PC-9 (cell line): ENCODE measurements around the gene AICDA. TPM values are rescaled to one million over a fixed set of nuclear protein-coding genes. Genes with fewer than 3 reads are reported as not detected.

Experiments used
- BruUV-seq: library from RNA; stranded (reverse); fragments of 400-500 nt; replicated peaks from 2 replicates; lab custom pipeline; 2021; lab: Mats Ljungman, UMichigan
- CTCF ChIA-PET: fragments of 300-600 bp; sonication (Branson Sonifier 250); formaldehyde crosslinking; loops from one replicate; lab custom pipeline; 2022; ENCODE audit warnings: antibody characterized with exemption; lab: Charles Lee
- POLR2A ChIA-PET: fragments of 300-600 bp; sonication (Branson Sonifier 250); formaldehyde crosslinking; loops from one replicate; lab custom pipeline; 2022; ENCODE audit warnings: antibody characterized with exemption; ENCODE audit not compliant: unreplicated experiment; lab: Charles Lee
- DNase-seq, 2 experiments: peaks; one replicate each; pipeline versions ENCODE4 v3.0.0 to v3.0.0-alpha.2; 2015 to 2022; ENCODE audit warnings: mixed read lengths in 1 of 2
- H2AFZ ChIP-seq: fragments of 200-600 bp; sonication (generic); 2 replicates; pipeline ENCODE4 v1.8.1; 2017; ENCODE audit warnings: antibody characterized with exemption
- H3F3A ChIP-seq: fragments of 200-600 bp; sonication (generic); 2 replicates; pipeline ENCODE4 v1.8.1; 2017; ENCODE audit warnings: antibody characterized with exemption, mild to moderate bottlenecking, low read depth; ENCODE audit not compliant: insufficient read depth
- H3K27ac ChIP-seq: fragments of 200-600 bp; sonication (generic); 2 replicates; pipeline ENCODE4 v1.6.1; 2016; ENCODE audit warnings: mixed run types
- H3K27me3 ChIP-seq: fragments of 200-600 bp; sonication (generic); 2 replicates; pipeline ENCODE4 v1.6.1; 2016; ENCODE audit warnings: low read depth, mixed run types; ENCODE audit not compliant: insufficient read depth
- H3K36me3 ChIP-seq: fragments of 200-600 bp; sonication (generic); 2 replicates; pipeline ENCODE4 v1.6.1; 2016; ENCODE audit warnings: low read depth, mixed run types
- H3K4me1 ChIP-seq: fragments of 200-600 bp; sonication (generic); replicated peaks from 2 replicates; pipeline ENCODE4 v1.6.1; 2016; ENCODE audit warnings: mixed run types; ENCODE audit not compliant: insufficient read depth
- H3K4me2 ChIP-seq: fragments of 200-600 bp; sonication (generic); 2 replicates; pipeline ENCODE4 v1.6.1; 2017; ENCODE audit warnings: mixed run types
- H3K4me3 ChIP-seq: fragments of 200-600 bp; sonication (generic); 2 replicates; pipeline ENCODE4 v1.6.1; 2016; ENCODE audit warnings: mixed run types
- H3K79me2 ChIP-seq: fragments of 200-600 bp; sonication (generic); 2 replicates; pipeline ENCODE4 v1.6.1; 2017; ENCODE audit warnings: low read depth, mixed run types
- H3K9me2 ChIP-seq: fragments of 200-600 bp; sonication (generic); 2 replicates; pipeline ENCODE4 v1.8.1; 2017; ENCODE audit warnings: mild to moderate bottlenecking; ENCODE audit not compliant: insufficient read depth
- H3K9me3 ChIP-seq: fragments of 200-600 bp; sonication (generic); 2 replicates; pipeline ENCODE4 v1.8.1; 2016; ENCODE audit warnings: low read depth; ENCODE audit not compliant: insufficient read depth
- H4K20me1 ChIP-seq: fragments of 200-600 bp; sonication (generic); 2 replicates; pipeline ENCODE4 v1.8.1; 2017; ENCODE audit not compliant: insufficient read depth
- CTCF ChIP-seq: fragments of 200-600 bp; sonication (generic); conservative IDR thresholded peaks from 2 replicates; pipeline ENCODE4 v1.6.1; 2017; ENCODE audit warnings: mixed run types, antibody characterized with exemption, mild to moderate bottlenecking, moderate library complexity
- EZH2 ChIP-seq: fragments of 200-600 bp; sonication (generic); IDR thresholded peaks from 2 replicates; pipeline ENCODE4 v1.8.0; 2017; ENCODE audit warnings: antibody characterized with exemption, low read depth
- intact Hi-C: fragments of 100-400 bp; cut with micrococcal nuclease; formaldehyde crosslinking; loops from one replicate; pipeline ENCODE4 v1.10.0; 2022; ENCODE audit not compliant: unreplicated experiment
- total RNA-seq: library from RNA; stranded (reverse); gene quantifications from 2 replicates; pipeline ENCODE4 v1.2.3, GENCODE V29; 2021

The AICDA gene
- total RNA-seq, 1 experiment from 2014 or later: not detected

- no peak for DNase-seq
- H3K4me3 ChIP-seq: no peak overlapping the region
- no peaks in the 10 kb centered on the region for H3K9me2 ChIP-seq
- no peaks in the 10 kb centered on the region for H3K79me2 ChIP-seq
- no peak overlapping the region for H3K4me2 ChIP-seq
- POLR2A ChIA-PET: no interaction called here
- no TSS peak for BruUV-seq
- H3K36me3 ChIP-seq: no peaks in the 10 kb centered on the region
- peaks cover 12% of the 10 kb centered on the region; the same call in 1 of the 2 replicates for H3K27me3 ChIP-seq
- CTCF ChIA-PET: interaction anchor here (1.2 kb wide), 1 partner anchor 96 kb away, joined by 4 read pairs; no protein-coding TSS in a partner anchor
- peak overlapping the region; percentile 9; the same call in 1 of the 2 replicates for H2AFZ ChIP-seq
- TF ChIP-seq CTCF: no peak
- TF ChIP-seq EZH2: no peak
- H4K20me1 ChIP-seq: no peaks in the 10 kb centered on the region
- intact Hi-C loops: no loop called here
- no peak overlapping the region for H3K27ac ChIP-seq
- no peaks in the 10 kb centered on the region for H3K4me1 ChIP-seq
- H3K9me3 ChIP-seq: no peaks in the 10 kb centered on the region
- no peaks in the 10 kb centered on the region for H3F3A ChIP-seq
Observed at GRCh38 chr12:8639936-8640335, 27.3 kb upstream of the AICDA start.

- no peak for TF ChIP-seq EZH2
- no peak for TF ChIP-seq CTCF
- no peak overlapping the region for H3K27ac ChIP-seq
- H3K9me3 ChIP-seq: no peaks in the 10 kb centered on the region
- ChIA-PET POLR2A (no interaction called here), CTCF (no interaction called here)
- H3K4me3 ChIP-seq: no peak overlapping the region
- H2AFZ ChIP-seq: no peak overlapping the region
- H3K36me3 ChIP-seq: no peaks in the 10 kb centered on the region
- intact Hi-C loops: no loop called here
- no peak for DNase-seq
- H3K4me2 ChIP-seq: no peak overlapping the region
- H3K4me1 ChIP-seq: no peaks in the 10 kb centered on the region
- BruUV-seq: no TSS peak
- H3K79me2 ChIP-seq: no peaks in the 10 kb centered on the region
- no peaks in the 10 kb centered on the region for H3K9me2 ChIP-seq
- H3K27me3 ChIP-seq: peaks cover 12% of the 10 kb centered on the region; the same call in 1 of the 2 replicates
- no peaks in the 10 kb centered on the region for H3F3A ChIP-seq
- no peaks in the 10 kb centered on the region for H4K20me1 ChIP-seq
Observed at GRCh38 chr12:8638951-8639350, 26.3 kb upstream of the AICDA start.

GRCh38 chr12:8637666-8638065 is 25.0 kb upstream of the AICDA start:
- CTCF ChIA-PET: no interaction called here
- DNase-seq: no peak
- no peaks in the 10 kb centered on the region for H3K9me2 ChIP-seq
- no peaks in the 10 kb centered on the region for H4K20me1 ChIP-seq
- no peak for TF ChIP-seq CTCF
- no peak for TF ChIP-seq EZH2
- no peaks in the 10 kb centered on the region for H3K36me3 ChIP-seq
- intact Hi-C loops: no loop called here
- peaks cover 12% of the 10 kb centered on the region; the same call in 1 of the 2 replicates for H3K27me3 ChIP-seq
- H3K4me2 ChIP-seq: no peak overlapping the region
- H3K4me3 ChIP-seq: no peak overlapping the region
- no peaks in the 10 kb centered on the region for H3F3A ChIP-seq
- no peak overlapping the region for H3K27ac ChIP-seq
- H3K9me3 ChIP-seq: no peaks in the 10 kb centered on the region
- H3K4me1 ChIP-seq: no peaks in the 10 kb centered on the region
- H3K79me2 ChIP-seq: no peaks in the 10 kb centered on the region
- no peak overlapping the region for H2AFZ ChIP-seq
- POLR2A ChIA-PET: no interaction called here
- no TSS peak for BruUV-seq
